ENCODE data around the gene SNX13.

DNA sequence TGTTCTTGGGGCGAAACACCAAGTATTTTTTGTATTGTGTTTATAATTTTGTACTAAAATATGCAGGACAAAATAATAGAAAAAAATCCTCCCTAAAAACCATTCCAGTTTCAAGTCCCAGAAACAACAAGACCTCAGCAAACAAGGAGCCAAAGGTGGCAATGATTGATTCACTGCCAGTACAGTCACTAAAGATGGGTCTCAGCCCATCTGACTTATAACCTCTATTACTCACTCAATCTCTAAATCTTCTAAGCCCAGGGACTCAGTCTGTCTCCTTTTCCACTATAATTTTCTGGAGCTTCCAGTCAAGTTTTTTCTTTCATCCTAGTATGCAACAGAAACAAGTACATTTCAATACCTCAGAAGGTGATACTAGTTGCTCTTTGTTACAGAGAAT is 33.3 kb downstream of the SNX13 start:
- TF ChIP-seq, protein P1, sequence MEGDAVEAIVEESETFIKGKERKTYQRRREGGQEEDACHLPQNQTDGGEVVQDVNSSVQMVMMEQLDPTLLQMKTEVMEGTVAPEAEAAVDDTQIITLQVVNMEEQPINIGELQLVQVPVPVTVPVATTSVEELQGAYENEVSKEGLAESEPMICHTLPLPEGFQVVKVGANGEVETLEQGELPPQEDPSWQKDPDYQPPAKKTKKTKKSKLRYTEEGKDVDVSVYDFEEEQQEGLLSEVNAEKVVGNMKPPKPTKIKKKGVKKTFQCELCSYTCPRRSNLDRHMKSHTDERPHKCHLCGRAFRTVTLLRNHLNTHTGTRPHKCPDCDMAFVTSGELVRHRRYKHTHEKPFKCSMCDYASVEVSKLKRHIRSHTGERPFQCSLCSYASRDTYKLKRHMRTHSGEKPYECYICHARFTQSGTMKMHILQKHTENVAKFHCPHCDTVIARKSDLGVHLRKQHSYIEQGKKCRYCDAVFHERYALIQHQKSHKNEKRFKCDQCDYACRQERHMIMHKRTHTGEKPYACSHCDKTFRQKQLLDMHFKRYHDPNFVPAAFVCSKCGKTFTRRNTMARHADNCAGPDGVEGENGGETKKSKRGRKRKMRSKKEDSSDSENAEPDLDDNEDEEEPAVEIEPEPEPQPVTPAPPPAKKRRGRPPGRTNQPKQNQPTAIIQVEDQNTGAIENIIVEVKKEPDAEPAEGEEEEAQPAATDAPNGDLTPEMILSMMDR (IDR thresholded peaks at IDR 0.05) = no peak
- no peak for TF ChIP-seq POLR2A (IDR thresholded peaks at IDR 0.05)

Measured in lower leg skin (tissue), 3 donors.